GM12892 (cell line): ENCODE data around the gene DPP9.
"Not testable (repeated sequence)": the region's sequence is repeated elsewhere in the genome, so short reads cannot be mapped to it uniquely, and the experiment has no call there.

ENCODE experiments used
- DNase-seq: peaks from one replicate; pipeline ENCODE4 v3.0.0; 2011; ENCODE audit not compliant: insufficient read length
- FAIRE-seq: peaks from 2 replicates; lab custom pipeline; 2011; peaks lifted over from hg19 to GRCh38; lab: Jason Lieb, UNC
- POLR2A ChIP-seq: IDR thresholded peaks from 2 replicates; pipeline ENCODE4 v1.6.1; 2011; ENCODE audit warnings: low read depth, low read length, control low read depth
- POLR2AphosphoS5 ChIP-seq: IDR thresholded peaks from 2 replicates; pipeline ENCODE4 v1.6.1; 2011; ENCODE audit warnings: low read depth, low read length, control low read depth
- TAF1 ChIP-seq: IDR thresholded peaks from 2 replicates; pipeline ENCODE4 v1.6.1; 2011; ENCODE audit warnings: low read depth, mild to moderate bottlenecking, control low read depth, low read length, borderline replicate concordance

DPP9 gene

DNA sequence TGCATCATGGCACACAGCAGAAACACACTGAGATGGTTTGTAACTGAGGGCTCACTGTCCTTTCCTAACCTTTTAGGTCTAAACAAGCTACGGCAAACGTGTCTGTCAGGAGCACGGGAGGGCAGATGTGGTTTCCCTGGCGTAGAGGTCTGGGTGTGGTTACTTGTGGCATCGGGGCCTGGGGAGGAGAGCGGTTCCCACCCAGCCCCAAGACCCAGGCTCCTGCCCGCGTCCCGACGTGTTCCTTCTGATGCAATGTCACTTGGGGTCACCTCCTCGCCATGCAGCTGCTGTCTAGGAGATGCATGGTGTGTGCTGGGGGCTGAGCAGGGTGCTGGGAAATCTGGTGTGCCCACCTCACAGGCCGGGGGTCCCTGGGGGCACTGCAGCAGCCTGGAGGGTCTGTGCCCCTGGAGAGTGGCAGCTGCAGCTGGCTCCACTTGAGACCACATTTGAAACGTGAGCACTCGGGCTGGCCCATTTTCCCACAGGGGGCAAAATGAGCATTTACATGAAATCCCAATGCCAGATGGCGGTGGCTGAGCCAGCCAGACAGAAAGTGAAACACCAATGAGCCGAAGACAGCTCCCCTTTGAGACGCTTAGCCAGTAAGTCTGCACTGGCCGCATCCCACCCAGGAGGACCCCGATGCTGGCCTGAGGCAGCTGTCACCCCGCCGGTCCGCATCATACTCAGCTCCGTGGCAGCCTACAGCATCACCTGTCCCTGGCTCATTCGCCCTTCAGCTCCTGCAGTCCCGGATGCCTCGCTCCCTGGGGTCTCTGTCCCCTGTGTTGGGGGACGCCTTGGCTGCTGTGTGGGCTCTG is 31.2 kb downstream of the DPP9 start:
- FAIRE-seq, result no peak

GRCh38 chr19:4691373-4691772 is 32.3 kb downstream of the DPP9 start:
- TF ChIP-seq POLR2A, result no peak
- no peak for DNase-seq
- FAIRE-seq, result no peak

More for the DNA sequence above, 31.2 kb downstream of the DPP9 start:
- no peak for TF ChIP-seq TAF1
- TF ChIP-seq POLR2A, result no peak
- TF ChIP-seq POLR2AphosphoS5, result no peak
- no peak for DNase-seq

DNA sequence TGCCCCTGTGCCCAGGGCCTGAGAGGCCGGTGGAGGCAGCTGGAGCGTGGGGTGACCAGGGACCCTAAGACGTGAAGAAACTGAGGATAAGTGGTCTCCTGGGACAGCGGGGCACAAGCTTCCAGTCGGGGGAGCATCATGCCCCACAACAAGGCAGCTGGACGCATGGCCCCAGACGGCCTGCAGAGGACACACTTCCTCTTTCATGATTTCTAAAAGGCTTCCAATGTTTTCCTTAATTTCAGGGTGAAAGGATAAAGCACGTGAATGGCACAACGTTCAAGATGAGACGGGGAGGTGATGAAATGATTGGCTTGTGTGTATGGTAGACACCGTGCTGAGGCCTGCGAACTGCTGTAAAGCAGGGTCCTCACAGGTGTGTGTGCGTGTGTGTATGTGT is 33.3 kb downstream of the DPP9 start:
- FAIRE-seq (no peak), DNase-seq (no peak)
- TF ChIP-seq TAF1, result no peak
- TF ChIP-seq POLR2AphosphoS5, result no peak

- no peak for TF ChIP-seq POLR2AphosphoS5
- TF ChIP-seq POLR2A, result no peak
- TF ChIP-seq TAF1, result no peak
- FAIRE-seq, result no peak
- no peak for DNase-seq
These were observed 34.2 kb downstream of the DPP9 start for GRCh38 chr19:4689403-4689802.

- FAIRE-seq, result no peak
- TF ChIP-seq POLR2A, result no peak
- TF ChIP-seq TAF1, result no peak
- DNase-seq, result no peak
These were observed 35.1 kb downstream of the DPP9 start for GRCh38 chr19:4688587-4688986.

DNA sequence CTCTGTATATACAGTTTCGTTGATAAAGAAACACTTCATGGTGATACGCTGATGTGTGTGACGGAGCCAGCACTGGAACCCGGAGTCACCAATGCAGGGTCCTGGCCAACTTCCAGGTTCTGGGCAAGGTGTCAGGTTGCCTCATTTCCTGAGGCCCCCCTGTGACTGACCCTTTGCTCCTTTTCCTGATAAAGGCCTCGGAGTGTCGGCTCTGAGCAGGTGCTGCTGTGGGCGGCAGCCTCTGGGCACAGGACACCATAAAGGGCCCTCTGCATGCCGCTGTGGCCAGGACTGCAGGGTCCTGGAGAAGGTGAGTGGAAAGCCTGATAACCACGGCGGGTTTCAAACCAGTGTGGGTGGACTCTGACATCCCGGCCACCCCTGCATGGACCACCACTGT is 36.2 kb downstream of the DPP9 start:
- no peak for FAIRE-seq
- no peak for TF ChIP-seq POLR2A
- no peak for TF ChIP-seq TAF1
- no peak for TF ChIP-seq POLR2AphosphoS5
- DNase-seq, result no peak

DNA sequence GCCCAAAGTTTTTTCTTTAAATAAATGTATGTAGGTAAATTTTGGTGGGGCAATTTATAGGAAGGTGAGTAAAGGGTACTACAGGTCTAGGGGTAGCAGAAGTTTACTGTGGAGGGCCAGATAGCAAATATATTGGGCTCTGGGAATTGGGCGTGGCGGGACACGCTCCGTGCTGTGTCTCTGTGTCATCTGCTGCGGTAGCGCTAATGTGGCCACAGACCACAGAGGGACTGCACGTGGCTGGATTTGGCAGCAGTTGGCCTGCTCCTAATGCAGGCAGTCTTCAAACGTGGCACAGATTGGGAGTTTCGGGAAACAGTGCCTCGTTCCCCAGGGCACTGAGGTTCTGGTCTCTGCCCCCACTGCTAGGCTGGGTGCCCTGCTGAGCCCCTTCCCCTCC is 36.9 kb downstream of the DPP9 start:
- FAIRE-seq (no peak), DNase-seq (no peak)
- TF ChIP-seq POLR2AphosphoS5 (no peak), POLR2A (no peak), TAF1 (no peak)

GRCh38 chr19:4684312-4685095 is 39.1 kb downstream of the DPP9 start:
- TF ChIP-seq POLR2A, result no peak
- no peak for TF ChIP-seq POLR2AphosphoS5
- TF ChIP-seq TAF1, result no peak
- no peak for FAIRE-seq
- DNase-seq, result no peak

DNA sequence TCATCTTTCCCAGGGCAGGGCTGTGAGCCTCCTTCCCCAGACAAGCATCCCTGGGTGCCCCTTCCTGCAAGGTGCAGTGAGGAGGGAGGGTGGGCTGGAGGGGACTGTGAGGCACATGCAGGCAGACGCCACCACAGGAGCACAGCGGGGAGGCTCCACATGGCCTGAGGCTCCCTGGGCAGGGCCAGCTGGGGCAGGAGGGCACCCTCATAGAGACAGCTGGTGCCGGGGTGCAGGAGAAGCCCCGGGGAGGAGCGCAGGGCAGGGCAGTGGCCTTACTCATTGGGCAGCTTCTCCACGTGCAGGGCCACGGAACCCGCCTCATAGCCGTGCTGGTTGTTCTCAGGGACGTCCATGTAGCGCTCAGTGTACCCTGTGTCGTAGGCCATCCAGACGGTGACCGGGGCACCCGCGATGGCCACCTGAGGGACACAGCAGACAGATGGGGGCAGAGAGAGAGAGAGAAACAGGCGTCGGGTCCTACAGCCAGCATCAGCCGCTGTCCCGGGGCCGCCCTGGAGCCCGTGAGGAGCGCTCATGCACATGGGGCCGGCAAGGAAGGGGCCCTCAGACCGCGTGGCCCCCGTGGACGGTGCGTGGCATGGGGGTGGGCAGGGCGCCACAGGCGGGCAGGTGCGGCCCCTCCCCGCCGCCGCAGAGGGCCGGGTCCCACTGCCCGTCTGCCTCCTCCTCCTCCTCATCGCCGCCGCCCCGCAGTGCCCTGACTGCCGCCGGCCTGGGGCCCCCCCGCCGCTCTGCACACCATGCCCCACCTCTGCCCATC is 41.0 kb downstream of the DPP9 start:
- no peak for TF ChIP-seq POLR2A
- TF ChIP-seq POLR2AphosphoS5, result no peak
- TF ChIP-seq TAF1, result no peak
- no peak for DNase-seq
- no peak for FAIRE-seq

- FAIRE-seq, DNase-seq: not testable (repeated sequence)
These were observed 43.6 kb downstream of the DPP9 start for GRCh38 chr19:4680021-4680420.

DNA sequence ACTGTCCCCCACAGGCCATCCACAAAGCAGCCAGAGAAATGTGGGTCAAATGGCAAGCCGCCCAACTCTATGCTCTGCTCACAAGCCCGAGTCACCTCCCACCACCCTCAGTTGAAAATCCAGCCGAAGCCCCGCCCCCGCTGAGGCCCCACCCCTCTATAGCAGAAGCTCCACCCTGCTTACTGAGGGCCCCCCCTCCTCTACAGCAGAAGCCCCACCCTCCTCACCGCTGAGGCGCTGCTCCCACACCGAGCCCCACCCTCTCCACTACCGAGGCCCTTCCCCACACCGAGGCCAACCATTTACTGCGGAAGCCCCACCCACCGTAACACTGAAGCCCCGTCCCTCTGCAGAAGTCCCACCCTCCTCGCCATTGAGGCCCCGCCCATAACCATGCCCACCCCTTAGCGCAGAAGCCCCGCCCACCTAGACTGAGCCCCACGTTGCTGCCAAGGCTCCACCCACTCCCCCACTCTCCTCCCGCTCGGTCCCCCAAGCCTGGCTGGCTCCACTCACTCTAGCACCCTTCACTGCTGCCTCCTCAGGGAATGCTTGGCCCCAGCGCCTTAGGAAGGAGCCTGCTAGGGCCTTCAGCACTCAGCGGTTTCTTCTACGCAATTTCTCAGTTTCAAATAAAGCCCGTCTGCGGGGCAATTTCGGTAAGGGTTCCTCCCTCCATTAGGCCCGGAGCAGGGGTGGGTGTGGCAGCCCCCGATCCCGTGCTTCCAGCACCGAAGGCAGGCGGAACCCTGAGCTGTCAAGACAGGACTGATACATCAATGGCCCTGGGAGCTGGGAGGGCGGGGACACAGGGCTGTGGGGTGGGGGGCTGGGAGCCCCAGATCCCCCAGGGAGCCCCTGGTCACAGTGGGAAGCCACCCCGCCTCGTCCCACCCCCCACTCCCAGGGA is 44.5 kb downstream of the DPP9 start:
- DNase-seq, result no peak
- no peak for TF ChIP-seq POLR2A
- no peak for FAIRE-seq

DNA sequence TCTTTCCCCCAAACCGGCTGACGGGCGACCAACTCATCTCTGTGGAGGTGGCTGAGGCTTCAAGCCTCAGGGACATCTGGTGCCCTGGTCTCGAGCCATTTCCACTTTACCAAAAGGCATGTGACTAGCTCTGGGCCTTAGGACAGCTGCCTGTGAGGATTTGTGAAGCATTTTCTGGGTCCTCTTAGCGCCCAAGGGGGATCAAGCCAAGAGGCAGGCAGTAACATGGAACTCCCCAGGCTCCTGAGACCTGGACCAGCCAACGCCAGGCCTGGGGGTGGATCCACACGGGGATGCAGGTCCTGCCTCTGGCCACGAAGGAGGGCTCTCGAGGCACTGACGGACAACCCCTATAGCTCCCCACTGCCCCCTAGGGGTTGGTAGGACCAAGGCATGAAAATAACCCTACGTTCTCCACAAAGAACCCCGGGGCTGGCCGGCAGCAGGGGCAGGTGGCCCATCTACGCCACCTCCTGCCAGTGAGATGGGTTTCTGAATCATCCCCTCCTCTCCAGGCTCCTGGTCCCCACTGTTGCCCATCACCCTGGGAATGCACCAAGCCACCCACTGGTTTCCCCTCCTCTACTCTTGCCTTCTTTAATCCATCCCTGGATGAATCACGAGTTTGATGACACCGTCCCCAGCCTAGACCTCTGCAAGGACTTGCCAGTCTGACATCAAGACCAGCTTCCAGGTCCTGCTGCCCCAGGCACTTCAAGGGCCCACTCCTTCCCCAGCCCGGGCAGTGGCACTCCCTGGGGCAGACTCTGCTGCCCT is 46.5 kb downstream of the DPP9 start:
- FAIRE-seq (no peak), DNase-seq (no peak)
- TF ChIP-seq POLR2A (no peak), POLR2AphosphoS5 (no peak), TAF1 (no peak)
